ENCODE data around the gene NAT10. TPM values are rescaled to one million over a fixed set of nuclear protein-coding genes. Genes with fewer than 3 reads are reported as not detected.

Gene NAT10
- total and polyA plus RNA-seq, 2 experiments from 2014 or later = 44.1 to 58.8 TPM

GRCh38 chr11:34160791-34161190 is 55.4 kb downstream of the NAT10 start (continued):
- no peak for TF ChIP-seq ZNF331 (CRISPR knock-in tag; IDR thresholded peaks at IDR 0.05; ENCODE audit: low read depth)

- Histone ChIP-seq H3K4me3 (no peak overlapping the region), H3K79me2 (replicated peaks; ENCODE audit: insufficient read depth) (no peaks in the 10 kb centered on the region), H3F3A (replicated peaks; ENCODE audit: low read depth) (no peaks in the 10 kb centered on the region), H3K9me2 (ENCODE audit: insufficient read depth) (no peaks in the 10 kb centered on the region), H2AFZ (no peak overlapping the region), H4K20me1 (replicated peaks; ENCODE audit: insufficient read depth) (no peaks in the 10 kb centered on the region; the same call in 1 of the 2 replicates), H3K4me2 (no peak overlapping the region), H3K27ac (ENCODE audit: low read depth) (no peak overlapping the region), H3K4me1 (ENCODE audit: insufficient read depth) (no peaks in the 10 kb centered on the region), H3K27me3 (ENCODE audit: insufficient read depth) (no peaks in the 10 kb centered on the region), H3K36me3 (ENCODE audit: insufficient read depth) (no peaks in the 10 kb centered on the region; the same call in 1 of the 2 replicates)
- H3K27me3 Mint-ChIP-seq (ENCODE audit: insufficient read depth, low read depth, poor library complexity) = peaks cover 9% of the 10 kb centered on the region
- TF ChIP-seq STAT1 (IDR thresholded peaks at IDR 0.05; ENCODE audit: unreplicated experiment) (no peak), CREB1 (CRISPR knock-in tag; IDR thresholded peaks at IDR 0.05; ENCODE audit: low read depth) (no peak), EZH2 (IDR thresholded peaks at IDR 0.05; ENCODE audit: low read depth, unreplicated experiment) (no peak), ZNF114 (CRISPR knock-in tag; IDR thresholded peaks at IDR 0.05) (no peak), EZH2phosphoT487 (IDR thresholded peaks at IDR 0.05; ENCODE audit: unreplicated experiment) (no peak), ZNF462 (CRISPR knock-in tag; IDR thresholded peaks at IDR 0.05) (no peak), NANOG (IDR thresholded peaks at IDR 0.05; ENCODE audit: borderline replicate concordance) (no peak), ZNF331 (CRISPR knock-in tag; IDR thresholded peaks at IDR 0.05; ENCODE audit: low read depth) (no peak), CTCF (conservative IDR thresholded peaks at IDR 0.05; ENCODE audit: low read depth in 2 of 2) (no peak)
- no peak overlapping the region for H3K4me3 Mint-ChIP-seq
- no peaks in the 10 kb centered on the region for H3K4me1 Mint-ChIP-seq
- H3K9me3 Mint-ChIP-seq = no peaks in the 10 kb centered on the region
- no peak for ATAC-seq
- H3K27ac Mint-ChIP-seq = no peak overlapping the region
- peaks cover 6% of the 10 kb centered on the region; the same call in 2 of the 3 replicates for H3K36me3 Mint-ChIP-seq (ENCODE audit: low read depth)
- no peak for DNase-seq (ENCODE audit: low spot score)
Measured at GRCh38 chr11:34161361-34161760, 55.9 kb downstream of the NAT10 start.
